SH-SY5Y (cell line): ENCODE data around the gene ADAM19.

ENCODE experiments used
- GATA2 ChIP-seq: IDR thresholded peaks from 2 replicates; pipeline ENCODE4 v1.6.1; 2011; ENCODE audit warnings: mild to moderate bottlenecking, low read depth, low read length
- GATA3 ChIP-seq: IDR thresholded peaks from 2 replicates; pipeline ENCODE4 v1.6.1; 2011; ENCODE audit warnings: low read depth, mild to moderate bottlenecking, low read length, moderate library complexity

GRCh38 chr5:157578079-157578780 lies 2.7 kb upstream of the ADAM19 start:
- no peak for TF ChIP-seq GATA2
- TF ChIP-seq GATA3: no peak
